Neural progenitor cell (in vitro differentiated cells): ENCODE results near the gene KIF2A. TPM values are rescaled to one million over a fixed set of nuclear protein-coding genes. Genes with fewer than 3 reads are reported as not detected.

ENCODE experiments used
- DNase-seq: peaks from one replicate; pipeline ENCODE4 v3.0.0-alpha.2; 2016; ENCODE audit warnings: low spot score
- H2AFZ ChIP-seq: fragments of 200-600 bp; sonication (generic); replicated peaks from 2 replicates; pipeline ENCODE4 v1.6.1; 2016; ENCODE audit warnings: antibody characterized with exemption
- H3F3A ChIP-seq: fragments of 200-600 bp; sonication (generic); 2 replicates; pipeline ENCODE4 v1.6.1; 2016; ENCODE audit warnings: antibody characterized with exemption, low read depth
- H3K27ac ChIP-seq: fragments of 200-600 bp; sonication (generic); 2 replicates; pipeline ENCODE4 v1.5.1; 2016; ENCODE audit warnings: mild to moderate bottlenecking
- H3K27me3 ChIP-seq: fragments of 200-600 bp; sonication (generic); 2 replicates; pipeline ENCODE4 v1.6.1; 2016; ENCODE audit warnings: mild to moderate bottlenecking, moderate library complexity
- H3K36me3 ChIP-seq: fragments of 200-600 bp; sonication (generic); 2 replicates; pipeline ENCODE4 v1.5.1; 2016
- H3K4me1 ChIP-seq: fragments of 200-600 bp; sonication (generic); 2 replicates; pipeline ENCODE4 v1.6.1; 2016; ENCODE audit warnings: mixed run types
- H3K4me2 ChIP-seq: fragments of 200-600 bp; sonication (generic); 2 replicates; pipeline ENCODE4 v1.6.1; 2016
- H3K4me3 ChIP-seq: fragments of 200-600 bp; sonication (generic); 2 replicates; pipeline ENCODE4 v1.5.1; 2016
- H3K79me2 ChIP-seq: fragments of 200-600 bp; sonication (generic); 2 replicates; pipeline ENCODE4 v1.6.1; 2016; ENCODE audit warnings: low read depth
- H3K9ac ChIP-seq: fragments of 200-600 bp; sonication (generic); 2 replicates; pipeline ENCODE4 v1.6.1; 2016
- H3K9me3 ChIP-seq: fragments of 200-600 bp; sonication (generic); 2 replicates; pipeline ENCODE4 v1.5.1; 2016; ENCODE audit warnings: low read depth
- H4K20me1 ChIP-seq: fragments of 200-600 bp; sonication (generic); 2 replicates; pipeline ENCODE4 v1.6.1; 2016; ENCODE audit warnings: low read depth
- H3K27ac Mint-ChIP-seq: 3 replicates; pipeline ENCODE4 v1.8.0; 2021; ENCODE audit warnings: mixed read lengths
- H3K27me3 Mint-ChIP-seq: 2 replicates; pipeline ENCODE4 v1.8.0; 2022; ENCODE audit warnings: low read depth, mild to moderate bottlenecking, inconsistent platforms, moderate library complexity, mixed read lengths; ENCODE audit not compliant: insufficient read depth
- H3K36me3 Mint-ChIP-seq: 3 replicates; pipeline ENCODE4 v1.8.0; 2021; ENCODE audit warnings: mixed read lengths
- H3K4me1 Mint-ChIP-seq: 3 replicates; pipeline ENCODE4 v1.8.0; 2021; ENCODE audit warnings: mixed read lengths
- H3K4me3 Mint-ChIP-seq: 3 replicates; pipeline ENCODE4 v1.8.0; 2021; ENCODE audit warnings: mild to moderate bottlenecking, moderate library complexity, mixed read lengths
- H3K9me3 Mint-ChIP-seq: 3 replicates; pipeline ENCODE4 v1.8.0; 2020; ENCODE audit warnings: mixed read lengths
- CTCF ChIP-seq: fragments of 200-600 bp; sonication (generic); IDR thresholded peaks from 2 replicates; pipeline ENCODE4 v1.5.1; 2017; ENCODE audit warnings: antibody characterized with exemption, mild to moderate bottlenecking
- EZH2 ChIP-seq: fragments of 200-600 bp; sonication (generic); IDR thresholded peaks from 2 replicates; pipeline ENCODE4 v1.6.1; 2017; ENCODE audit warnings: antibody characterized with exemption, mild to moderate bottlenecking, moderate library complexity
- EZH2phosphoT487 ChIP-seq: fragments of 200-600 bp; sonication (generic); IDR thresholded peaks from 2 replicates; pipeline ENCODE4 v1.6.1; 2017; ENCODE audit warnings: antibody characterized with exemption
- total RNA-seq: library from RNA; depleted of rRNA; stranded (reverse); fragments of >200 nt; gene quantifications from 2 replicates; pipeline ENCODE4 v1.2.3, GENCODE V29; 2015; ENCODE audit warnings: low replicate concordance

Gene KIF2A
- total RNA-seq, 1 donor from 2014 or later = 114 TPM

GRCh38 chr5:62385131-62385530, 79.1 kb downstream of the KIF2A start:
- H3K9me3 ChIP-seq = no peaks in the 10 kb centered on the region
- H3K4me2 ChIP-seq = no peak overlapping the region
- no peak overlapping the region for H3K4me3 Mint-ChIP-seq
- H3K9me3 Mint-ChIP-seq = no peaks in the 10 kb centered on the region
- H3K36me3 ChIP-seq = peaks cover 32% of the 10 kb centered on the region
- peaks cover under 1% of the 10 kb centered on the region for H4K20me1 ChIP-seq
- H2AFZ ChIP-seq = no peak overlapping the region
- H3K36me3 Mint-ChIP-seq = peaks cover 19% of the 10 kb centered on the region
- H3K4me1 ChIP-seq = no peaks in the 10 kb centered on the region
- no peak overlapping the region for H3K4me3 ChIP-seq
- H3K9ac ChIP-seq = no peak overlapping the region
- H3F3A ChIP-seq = peaks cover 12% of the 10 kb centered on the region
- no peaks in the 10 kb centered on the region for H3K27me3 ChIP-seq
- no peaks in the 10 kb centered on the region for H3K79me2 ChIP-seq
- no peaks in the 10 kb centered on the region for H3K4me1 Mint-ChIP-seq
- no peak overlapping the region for H3K27ac ChIP-seq
- no peak for TF ChIP-seq EZH2phosphoT487
- no peak for TF ChIP-seq CTCF
- no peak for TF ChIP-seq EZH2
- peaks cover 2% of the 10 kb centered on the region for H3K27me3 Mint-ChIP-seq
- DNase-seq = no peak
- H3K27ac Mint-ChIP-seq = no peak overlapping the region

DNA sequence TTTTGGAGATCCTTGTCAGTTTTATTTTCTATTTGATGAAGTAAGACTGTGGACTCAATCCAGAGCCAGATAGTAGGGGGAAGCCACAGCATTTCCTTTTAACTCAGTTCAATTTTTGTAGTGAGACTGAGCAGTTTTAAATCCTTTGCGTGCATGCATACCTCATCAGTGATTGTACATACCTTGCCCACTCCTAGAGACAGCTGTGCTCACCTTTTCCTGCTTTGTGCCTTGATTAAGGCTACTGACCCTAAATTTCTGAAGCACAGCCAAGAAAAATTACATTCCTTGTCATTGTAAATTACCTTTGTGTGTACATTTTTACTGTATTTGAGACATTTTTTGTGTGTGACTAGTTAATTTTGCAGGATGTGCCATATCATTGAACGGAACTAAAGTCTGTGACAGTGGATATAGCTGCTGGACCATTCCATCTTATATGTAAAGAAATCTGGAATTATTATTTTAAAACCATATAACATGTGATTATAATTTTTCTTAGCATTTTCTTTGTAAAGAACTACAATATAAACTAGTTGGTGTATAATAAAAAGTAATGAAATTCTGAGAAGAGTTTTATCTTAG, 79.9 kb downstream of the KIF2A start:
- Histone ChIP-seq H3K27ac (no peak overlapping the region), H3F3A (peaks cover 18% of the 10 kb centered on the region), H3K4me3 (no peak overlapping the region), H3K79me2 (no peaks in the 10 kb centered on the region), H3K4me1 (no peaks in the 10 kb centered on the region), H4K20me1 (peaks cover 5% of the 10 kb centered on the region), H3K27me3 (no peaks in the 10 kb centered on the region), H3K4me2 (no peak overlapping the region), H3K9ac (no peak overlapping the region), H3K9me3 (no peaks in the 10 kb centered on the region), H2AFZ (no peak overlapping the region), H3K36me3 (peaks cover 31% of the 10 kb centered on the region)
- no peaks in the 10 kb centered on the region for H3K9me3 Mint-ChIP-seq
- H3K4me3 Mint-ChIP-seq = no peak overlapping the region
- H3K27ac Mint-ChIP-seq = no peak overlapping the region
- TF ChIP-seq CTCF (no peak), EZH2 (no peak), EZH2phosphoT487 (no peak)
- peaks cover 2% of the 10 kb centered on the region for H3K27me3 Mint-ChIP-seq
- no peaks in the 10 kb centered on the region for H3K4me1 Mint-ChIP-seq
- peaks cover 13% of the 10 kb centered on the region for H3K36me3 Mint-ChIP-seq
- DNase-seq = no peak

DNA sequence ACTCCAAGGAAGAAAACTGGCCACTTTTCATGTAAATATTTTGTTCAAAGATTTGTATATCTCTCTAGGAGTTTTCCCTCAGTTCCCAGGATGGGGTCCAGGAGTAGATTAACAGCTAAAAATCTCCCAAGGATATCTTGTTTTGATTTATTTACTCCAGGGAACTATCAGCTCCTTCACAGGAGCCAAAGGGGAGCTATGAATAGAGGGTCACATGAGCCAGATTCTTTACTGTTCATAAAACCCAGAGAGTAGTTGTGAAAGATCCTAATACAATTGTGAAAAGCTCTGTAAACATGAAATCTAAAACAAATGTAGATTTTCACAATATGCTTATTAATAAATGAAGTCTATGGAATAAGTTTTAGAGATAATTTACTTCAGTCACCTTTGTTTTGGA, 80.8 kb downstream of the KIF2A start:
- Histone ChIP-seq H3K9me3 (no peaks in the 10 kb centered on the region), H3K36me3 (peaks cover 31% of the 10 kb centered on the region), H3K4me1 (no peaks in the 10 kb centered on the region), H4K20me1 (peaks cover 5% of the 10 kb centered on the region), H3K27ac (no peak overlapping the region), H3K4me3 (no peak overlapping the region), H2AFZ (no peak overlapping the region), H3K79me2 (no peaks in the 10 kb centered on the region), H3K9ac (no peak overlapping the region), H3K27me3 (no peaks in the 10 kb centered on the region), H3F3A (peaks cover 18% of the 10 kb centered on the region), H3K4me2 (no peak overlapping the region)
- DNase-seq = no peak
- no peak overlapping the region for H3K27ac Mint-ChIP-seq
- no peak overlapping the region for H3K4me3 Mint-ChIP-seq
- TF ChIP-seq EZH2phosphoT487 (no peak), EZH2 (no peak), CTCF (no peak)
- no peaks in the 10 kb centered on the region for H3K9me3 Mint-ChIP-seq
- H3K36me3 Mint-ChIP-seq = peaks cover 7% of the 10 kb centered on the region
- H3K27me3 Mint-ChIP-seq = peaks cover 2% of the 10 kb centered on the region
- H3K4me1 Mint-ChIP-seq = no peaks in the 10 kb centered on the region
